Measurements from ENCODE around the gene PTPN18. TPM values are rescaled to one million over a fixed set of nuclear protein-coding genes. Genes with fewer than 3 reads are reported as not detected.

Gene PTPN18
- total and polyA plus RNA-seq, 2 donors = 9.2 to 29.3 TPM

DNA sequence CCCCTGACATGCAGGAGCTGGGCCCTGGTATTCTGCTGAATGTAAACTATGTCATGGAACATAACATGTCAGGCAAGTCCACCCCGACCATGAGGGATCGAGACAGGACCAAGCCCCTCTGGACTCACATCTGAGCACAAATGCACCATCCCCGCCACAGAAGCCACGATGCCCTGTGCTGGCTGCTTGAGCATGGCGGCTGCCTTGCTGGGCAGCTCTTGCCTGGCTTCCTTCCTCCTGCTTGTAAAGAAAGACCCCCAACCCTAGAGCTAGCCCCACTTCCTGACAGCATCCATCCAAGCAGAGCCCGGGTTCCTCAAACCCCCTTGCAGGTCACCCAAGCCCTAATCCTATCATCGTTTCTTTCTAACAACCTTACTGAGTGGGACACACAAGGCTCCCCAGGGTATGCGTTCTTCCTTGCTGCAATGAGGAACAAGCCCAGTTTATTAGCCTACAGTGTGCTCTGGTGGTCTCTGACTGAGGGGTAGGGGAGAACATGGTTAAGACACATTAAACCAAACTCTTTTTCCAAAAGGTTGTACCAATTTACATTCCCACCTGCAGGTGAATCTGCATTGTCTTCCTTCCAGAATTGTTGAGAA lies 26.6 kb downstream of the PTPN18 start:
- Histone ChIP-seq H3K36me3 (ENCODE audit: control insufficient read depth in 2 of 2, insufficient read depth in 2 of 2, low read length in 1 of 2) (peaks cover 2 to 3% of the 10 kb centered on the region in 2 donors), H3K27me3 (ENCODE audit: control insufficient read depth in 2 of 2, insufficient read depth in 1 of 2, low read length in 1 of 2) (no peaks in the 10 kb centered on the region), H3K27ac (ENCODE audit: low read depth in 1 of 2, low read length in 1 of 2) (no peak overlapping the region), H3K9me3 (ENCODE audit: control insufficient read depth in 2 of 2, insufficient read depth in 1 of 2, low read length in 1 of 2) (peaks cover 0 to 3% of the 10 kb centered on the region in 2 donors), H3K4me3 (ENCODE audit: low read length in 2 of 2) (no peak overlapping the region), H3K4me1 (ENCODE audit: control insufficient read depth in 2 of 2, insufficient read depth in 2 of 2, low read length in 2 of 2) (peaks cover 7 to 15% of the 10 kb centered on the region in 2 donors)
- 96% methylated on average over 8 of the region's 8 CpGs for WGBS
- DNase-seq (ENCODE audit: low read depth in 6 of 9, low spot score in 9 of 9) = no peak

DNA sequence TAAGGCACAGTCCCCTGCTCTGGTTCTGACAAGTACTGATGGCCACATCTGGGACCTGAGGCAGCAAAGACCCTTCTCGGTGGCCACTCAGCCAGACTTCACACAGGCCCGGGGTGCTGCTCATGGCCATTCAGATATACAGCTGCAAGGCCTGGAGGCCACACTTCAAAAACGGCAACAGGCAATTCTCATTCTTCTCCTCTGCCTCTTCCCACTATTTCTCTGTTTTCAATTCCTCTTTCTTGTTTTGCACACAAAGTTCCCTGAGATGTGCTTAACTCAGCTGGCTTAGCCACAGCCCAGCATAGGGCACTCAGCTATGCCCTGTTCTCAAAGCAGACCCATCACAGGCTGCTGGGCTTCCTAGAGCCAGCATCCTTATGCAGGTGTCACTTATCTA lies 29.9 kb downstream of the PTPN18 start:
- Histone ChIP-seq H3K36me3 (ENCODE audit: control insufficient read depth in 2 of 2, insufficient read depth in 2 of 2, low read length in 1 of 2) (peaks cover 2 to 3% of the 10 kb centered on the region in 2 donors), H3K4me3 (ENCODE audit: low read length in 2 of 2) (no peak overlapping the region), H3K27me3 (ENCODE audit: control insufficient read depth in 2 of 2, insufficient read depth in 1 of 2, low read length in 1 of 2) (peaks cover 0 to 3% of the 10 kb centered on the region in 2 donors), H3K9me3 (ENCODE audit: control insufficient read depth in 2 of 2, insufficient read depth in 1 of 2, low read length in 1 of 2) (no peaks in the 10 kb centered on the region), H3K27ac (ENCODE audit: low read depth in 1 of 2, low read length in 1 of 2) (no peak overlapping the region), H3K4me1 (ENCODE audit: control insufficient read depth in 2 of 2, insufficient read depth in 2 of 2, low read length in 2 of 2) (peaks cover 0 to 4% of the 10 kb centered on the region in 2 donors)
- WGBS = 94% methylated on average over 3 of the region's 3 CpGs
- DNase-seq (ENCODE audit: low read depth in 6 of 9, low spot score in 9 of 9) = no peak

DNA sequence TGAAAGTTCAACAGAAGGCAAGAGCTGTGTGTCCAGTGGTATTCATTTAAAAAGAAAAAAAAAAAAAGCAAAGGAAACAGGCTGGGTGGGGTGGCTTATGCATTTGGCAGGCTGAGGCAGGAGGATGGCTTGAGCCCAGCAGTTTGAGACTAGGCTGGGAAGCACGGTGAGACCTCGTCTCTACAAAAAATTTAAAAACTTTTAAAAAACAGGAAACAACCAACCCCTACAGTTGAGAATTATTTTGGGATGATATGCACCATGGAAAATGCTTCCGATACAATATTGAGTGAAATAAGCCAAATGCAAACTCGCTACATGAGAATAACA lies 31.2 kb downstream of the PTPN18 start:
- 91% methylated on average over 4 of the region's 4 CpGs for WGBS
- no peak overlapping the region for H3K27ac ChIP-seq (ENCODE audit: low read depth in 1 of 2, low read length in 1 of 2)
- H3K36me3 ChIP-seq (ENCODE audit: control insufficient read depth in 2 of 2, insufficient read depth in 2 of 2, low read length in 1 of 2) = peaks cover 0 to 2% of the 10 kb centered on the region in 2 donors
- no peaks in the 10 kb centered on the region for H3K9me3 ChIP-seq (ENCODE audit: control insufficient read depth in 2 of 2, insufficient read depth in 1 of 2, low read length in 1 of 2)
- no peak overlapping the region for H3K4me3 ChIP-seq (ENCODE audit: low read length in 2 of 2)
- peaks cover 0 to 11% of the 10 kb centered on the region in 2 donors for H3K4me1 ChIP-seq (ENCODE audit: control insufficient read depth in 2 of 2, insufficient read depth in 2 of 2, low read length in 2 of 2)
- peaks cover 0 to 17% of the 10 kb centered on the region in 2 donors for H3K27me3 ChIP-seq (ENCODE audit: control insufficient read depth in 2 of 2, insufficient read depth in 1 of 2, low read length in 1 of 2)
- DNase-seq (ENCODE audit: low read depth in 6 of 9, low spot score in 9 of 9) = no peak

DNA sequence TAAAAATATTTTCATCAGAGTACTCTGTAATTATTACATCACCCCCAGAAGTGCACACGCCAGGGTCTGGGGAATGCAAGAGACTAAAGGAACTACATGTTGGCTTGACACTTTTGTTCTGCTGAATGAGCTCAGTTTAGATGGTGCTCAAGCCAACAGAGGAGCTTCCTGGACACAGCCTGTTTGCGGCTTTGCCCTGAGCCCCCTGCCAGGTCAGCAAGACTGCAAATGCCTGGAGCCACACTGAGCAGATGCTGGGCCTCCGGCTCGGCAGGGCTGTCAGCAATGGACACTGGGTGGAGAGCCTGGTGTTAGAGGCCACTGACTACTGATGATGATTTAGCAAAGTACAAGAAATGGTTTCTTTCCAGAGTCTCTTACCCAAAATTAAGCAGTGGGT lies 31.9 kb downstream of the PTPN18 start:
- Histone ChIP-seq H3K4me1 (ENCODE audit: control insufficient read depth in 2 of 2, insufficient read depth in 2 of 2, low read length in 2 of 2) (peaks cover 0 to 11% of the 10 kb centered on the region in 2 donors), H3K4me3 (ENCODE audit: low read length in 2 of 2) (no peak overlapping the region), H3K36me3 (ENCODE audit: control insufficient read depth in 2 of 2, insufficient read depth in 2 of 2, low read length in 1 of 2) (peaks cover 0 to 1% of the 10 kb centered on the region in 2 donors), H3K27me3 (ENCODE audit: control insufficient read depth in 2 of 2, insufficient read depth in 1 of 2, low read length in 1 of 2) (peaks cover 0 to 21% of the 10 kb centered on the region in 2 donors), H3K9me3 (ENCODE audit: control insufficient read depth in 2 of 2, insufficient read depth in 1 of 2, low read length in 1 of 2) (no peaks in the 10 kb centered on the region), H3K27ac (ENCODE audit: low read depth in 1 of 2, low read length in 1 of 2) (no peak overlapping the region)
- no peak for DNase-seq (ENCODE audit: low read depth in 6 of 9, low spot score in 9 of 9)
- whole genome bisulfite sequencing = 96% methylated on average over 4 of the region's 4 CpGs

DNA sequence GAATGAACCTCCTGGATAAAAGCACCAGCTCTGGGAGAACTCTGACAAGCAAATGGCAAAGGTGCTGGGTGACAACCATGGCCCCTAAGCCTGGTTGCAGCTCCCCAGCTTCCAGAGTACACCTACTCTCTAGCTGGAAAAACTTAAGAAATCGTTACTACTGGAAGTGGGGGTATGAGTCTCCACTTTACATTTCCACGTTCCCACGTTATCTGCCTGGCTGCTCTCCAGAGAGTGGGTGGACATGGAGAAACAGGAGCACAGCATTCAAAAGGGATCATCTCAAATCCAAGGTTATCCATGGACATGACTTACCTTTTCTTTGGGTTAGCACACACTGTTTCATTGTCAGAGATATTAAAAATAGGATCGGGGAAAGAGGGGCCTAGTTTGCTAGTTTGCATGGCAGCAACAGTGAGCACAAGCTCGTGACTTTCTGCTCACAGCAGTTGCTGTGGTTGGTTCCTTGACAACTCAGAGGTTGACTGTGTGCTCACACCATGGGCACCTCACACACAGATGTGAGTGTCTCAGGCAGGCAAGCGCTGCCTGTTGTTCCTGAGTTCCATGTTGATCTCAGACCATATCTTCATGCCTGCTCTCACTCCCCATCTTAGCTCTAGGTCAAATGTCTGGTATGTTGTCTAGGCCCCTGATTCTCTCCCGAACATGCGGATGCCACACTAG lies 32.5 kb downstream of the PTPN18 start:
- Histone ChIP-seq H3K4me1 (ENCODE audit: control insufficient read depth in 2 of 2, insufficient read depth in 2 of 2, low read length in 2 of 2) (peaks cover 0 to 11% of the 10 kb centered on the region in 2 donors), H3K27me3 (ENCODE audit: control insufficient read depth in 2 of 2, insufficient read depth in 1 of 2, low read length in 1 of 2) (peaks cover 0 to 24% of the 10 kb centered on the region in 2 donors), H3K27ac (ENCODE audit: low read depth in 1 of 2, low read length in 1 of 2) (no peak overlapping the region), H3K4me3 (ENCODE audit: low read length in 2 of 2) (no peak overlapping the region), H3K36me3 (ENCODE audit: control insufficient read depth in 2 of 2, insufficient read depth in 2 of 2, low read length in 1 of 2) (no peaks in the 10 kb centered on the region), H3K9me3 (ENCODE audit: control insufficient read depth in 2 of 2, insufficient read depth in 1 of 2, low read length in 1 of 2) (no peaks in the 10 kb centered on the region)
- WGBS = 94% methylated on average over 8 of the region's 8 CpGs
- DNase-seq (ENCODE audit: low read depth in 6 of 9, low spot score in 9 of 9) = no peak

DNA sequence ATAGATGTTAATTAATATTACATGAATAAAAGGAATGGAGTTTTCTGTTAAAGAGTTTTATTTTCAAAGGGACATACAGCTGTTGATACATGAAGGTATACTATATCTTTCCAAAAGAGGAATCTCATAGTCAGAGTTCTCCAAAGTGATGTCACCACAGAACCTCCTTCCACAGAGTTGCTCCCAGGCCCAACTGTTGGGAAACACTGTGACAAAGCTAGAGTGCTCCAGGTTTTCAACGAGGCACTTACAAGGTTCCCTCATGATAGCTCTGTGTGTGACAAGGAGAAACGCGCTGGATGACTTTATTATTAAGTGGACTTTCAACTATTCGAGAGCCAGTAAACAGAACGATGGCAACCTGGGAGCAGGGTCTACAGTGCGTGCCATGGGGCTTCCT lies 33.5 kb downstream of the PTPN18 start:
- no peak for DNase-seq (ENCODE audit: low read depth in 6 of 9, low spot score in 9 of 9)
- Histone ChIP-seq H3K27ac (ENCODE audit: low read depth in 1 of 2, low read length in 1 of 2) (no peak overlapping the region), H3K9me3 (ENCODE audit: control insufficient read depth in 2 of 2, insufficient read depth in 1 of 2, low read length in 1 of 2) (no peaks in the 10 kb centered on the region), H3K4me1 (ENCODE audit: control insufficient read depth in 2 of 2, insufficient read depth in 2 of 2, low read length in 2 of 2) (peaks cover 0 to 11% of the 10 kb centered on the region in 2 donors), H3K27me3 (ENCODE audit: control insufficient read depth in 2 of 2, insufficient read depth in 1 of 2, low read length in 1 of 2) (peaks cover 0 to 27% of the 10 kb centered on the region in 2 donors), H3K4me3 (ENCODE audit: low read length in 2 of 2) (no peak overlapping the region), H3K36me3 (ENCODE audit: control insufficient read depth in 2 of 2, insufficient read depth in 2 of 2, low read length in 1 of 2) (no peaks in the 10 kb centered on the region)
- 97% methylated on average over 6 of the region's 6 CpGs for WGBS

DNA sequence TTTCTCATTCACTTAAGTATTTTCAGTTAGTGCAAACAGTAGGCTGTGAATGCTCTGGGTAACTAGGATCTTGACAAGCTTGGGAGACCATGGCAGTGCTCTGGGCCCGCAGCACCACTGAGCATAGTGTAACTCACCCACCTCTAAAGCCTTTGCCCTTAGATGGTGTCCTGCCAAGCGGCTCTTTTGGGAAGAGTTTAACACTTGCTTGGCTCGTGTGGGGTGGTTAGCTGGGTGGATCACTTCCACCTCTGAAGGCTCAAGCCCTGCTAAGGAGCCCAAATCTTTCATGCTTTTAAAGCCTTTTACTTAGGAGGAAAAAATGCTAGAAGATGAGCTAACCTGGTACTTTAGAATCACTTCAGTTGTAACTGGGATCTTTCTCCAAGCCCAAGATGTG lies 33.9 kb downstream of the PTPN18 start:
- Histone ChIP-seq H3K27me3 (ENCODE audit: control insufficient read depth in 2 of 2, insufficient read depth in 1 of 2, low read length in 1 of 2) (peaks cover 0 to 27% of the 10 kb centered on the region in 2 donors), H3K4me1 (ENCODE audit: control insufficient read depth in 2 of 2, insufficient read depth in 2 of 2, low read length in 2 of 2) (peaks cover 0 to 11% of the 10 kb centered on the region in 2 donors), H3K4me3 (ENCODE audit: low read length in 2 of 2) (no peak overlapping the region), H3K9me3 (ENCODE audit: control insufficient read depth in 2 of 2, insufficient read depth in 1 of 2, low read length in 1 of 2) (no peaks in the 10 kb centered on the region), H3K36me3 (ENCODE audit: control insufficient read depth in 2 of 2, insufficient read depth in 2 of 2, low read length in 1 of 2) (no peaks in the 10 kb centered on the region), H3K27ac (ENCODE audit: low read depth in 1 of 2, low read length in 1 of 2) (no peak overlapping the region)
- DNase-seq (ENCODE audit: low read depth in 6 of 9, low spot score in 9 of 9) = no peak
- 95% methylated on average over 3 of the region's 3 CpGs for WGBS

DNA sequence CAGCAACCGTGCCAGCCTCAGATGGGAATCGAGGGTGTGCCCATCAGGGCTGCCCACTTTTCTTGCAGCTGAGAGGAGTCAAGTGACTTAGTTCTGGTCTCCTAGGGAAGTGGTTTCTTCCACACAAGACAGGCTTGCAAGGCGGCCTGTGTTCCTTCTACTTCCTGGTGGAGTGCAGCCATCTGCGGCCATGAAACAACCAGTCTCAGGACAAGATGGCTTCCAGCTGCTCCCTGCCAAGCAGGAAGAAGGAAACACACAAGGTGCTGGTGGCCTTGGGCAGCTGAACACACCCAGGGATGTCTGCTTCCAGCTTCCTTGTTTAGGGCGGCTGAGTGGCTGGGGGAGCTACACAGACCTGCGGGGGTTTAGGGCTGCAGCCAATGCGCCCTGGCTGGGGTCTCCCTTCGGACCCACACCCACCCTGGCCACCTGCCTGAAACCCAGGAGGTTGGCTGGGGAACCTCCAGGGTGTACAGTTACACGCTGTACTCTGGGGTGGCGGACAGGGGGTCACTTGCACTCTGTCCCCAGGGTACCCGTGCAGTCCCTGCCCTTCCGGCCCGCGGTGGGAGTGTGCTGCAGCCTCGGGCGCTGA lies 34.7 kb downstream of the PTPN18 start:
- DNase-seq (ENCODE audit: low read depth in 6 of 9, low spot score in 9 of 9) = no peak
- Histone ChIP-seq H3K27me3 (ENCODE audit: control insufficient read depth in 2 of 2, insufficient read depth in 1 of 2, low read length in 1 of 2) (peaks cover 0 to 27% of the 10 kb centered on the region in 2 donors), H3K27ac (ENCODE audit: low read depth in 1 of 2, low read length in 1 of 2) (no peak overlapping the region), H3K4me1 (ENCODE audit: control insufficient read depth in 2 of 2, insufficient read depth in 2 of 2, low read length in 2 of 2) (peaks cover 0 to 11% of the 10 kb centered on the region in 2 donors), H3K4me3 (ENCODE audit: low read length in 2 of 2) (peak overlapping the region; percentile 46 to 62), H3K36me3 (ENCODE audit: control insufficient read depth in 2 of 2, insufficient read depth in 2 of 2, low read length in 1 of 2) (no peaks in the 10 kb centered on the region), H3K9me3 (ENCODE audit: control insufficient read depth in 2 of 2, insufficient read depth in 1 of 2, low read length in 1 of 2) (no peaks in the 10 kb centered on the region)
- 65% methylated on average over 16 of the region's 16 CpGs for WGBS

All from thymus (tissue), 11 donors.